ENCODE results near the gene CPN2. TPM values are rescaled to one million over a fixed set of nuclear protein-coding genes. Genes with fewer than 3 reads are reported as not detected.

CPN2 gene
- total and polyA plus RNA-seq, 2 of the 8 experiments (the other 6 are each of a cell fraction or from before 2014, with no cell fraction given) = 0.03 TPM; not detected in 1

DNA sequence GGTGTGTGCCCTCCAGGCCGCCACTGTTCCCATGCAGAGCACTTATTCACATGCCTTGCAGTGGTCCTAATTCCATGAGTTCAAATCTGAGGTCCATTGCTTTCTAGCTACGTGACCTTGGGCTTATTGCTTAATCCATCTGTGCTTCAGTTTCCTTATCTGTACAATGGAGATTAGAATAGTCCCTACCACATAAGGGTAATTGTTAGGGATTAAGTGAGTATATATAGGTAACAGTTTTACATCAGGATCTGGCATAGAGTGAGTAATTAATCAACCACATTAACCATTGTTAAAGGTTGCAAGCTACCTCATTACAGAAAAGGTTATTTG lies 7.6 kb downstream of the CPN2 start:
- Histone ChIP-seq H2BK120ac (replicated peaks; ENCODE audit: low read depth, low read length) (no peak overlapping the region), H2BK20ac (ENCODE audit: low read length) (no peak overlapping the region), H4K91ac (replicated peaks; ENCODE audit: insufficient read length, low read length) (no peak overlapping the region), H3K27me3 (replicated peaks in 1 of 4; ENCODE audit: control insufficient read depth in 3 of 4, extremely low read depth in 1 of 4, insufficient read depth in 3 of 4, low read length in 3 of 4) (peaks cover 0 to 20% (median 11%) of the 10 kb centered on the region in 4 experiments; a peak in 6 of 7 replicates), H4K5ac (ENCODE audit: insufficient read length, low read depth, low read length) (no peak overlapping the region), H2AFZ (ENCODE audit: low read length) (no peak overlapping the region), H2BK5ac (ENCODE audit: low read depth, low read length) (no peak overlapping the region), H3K36me3 (ENCODE audit: control insufficient read depth in 2 of 4, insufficient read depth in 4 of 4, low read length in 3 of 4) (no peaks in the 10 kb centered on the region), H3K9me3 (ENCODE audit: insufficient read depth in 2 of 2, low read depth in 1 of 2, low read length in 1 of 2) (no peaks in the 10 kb centered on the region), H2BK15ac (ENCODE audit: low read length) (no peak overlapping the region), H3K56ac (replicated peaks; ENCODE audit: insufficient read length, low read depth, low read length) (no peak overlapping the region), H3K23me2 (ENCODE audit: low read depth, low read length) (no peaks in the 10 kb centered on the region), H3K14ac (ENCODE audit: insufficient read length) (no peak overlapping the region), H3K23ac (ENCODE audit: insufficient read length) (no peak overlapping the region), H3K4me2 (ENCODE audit: insufficient read depth in 1 of 2, low read depth in 2 of 2, low read length in 2 of 2) (no peak overlapping the region), H3K18ac (ENCODE audit: extremely low read depth, low read length) (no peak overlapping the region), H2BK12ac (ENCODE audit: low read depth, low read length) (no peak overlapping the region), H3K4me3 (ENCODE audit: extremely low read depth in 1 of 4, insufficient read depth in 2 of 4, low read depth in 3 of 4, low read length in 4 of 4) (no peak overlapping the region), H3K79me1 (ENCODE audit: low read depth, low read length) (no peaks in the 10 kb centered on the region), H4K20me1 (replicated peaks in 1 of 2; ENCODE audit: control insufficient read depth in 1 of 2, insufficient read depth in 2 of 2, low read length in 2 of 2) (no peaks in the 10 kb centered on the region), H3K79me2 (ENCODE audit: control insufficient read depth in 1 of 2, insufficient read depth in 2 of 2, low read length in 2 of 2) (no peaks in the 10 kb centered on the region), H3K4ac (replicated peaks; ENCODE audit: insufficient read length, low read depth, low read length) (no peak overlapping the region), H3K9ac (replicated peaks in 1 of 4; ENCODE audit: extremely low read depth in 1 of 4, low read depth in 3 of 4, low read length in 3 of 4) (no peak overlapping the region), H4K8ac (ENCODE audit: extremely low read depth, insufficient read depth, low read length) (no peak overlapping the region), H3K4me1 (replicated peaks in 1 of 4; ENCODE audit: control insufficient read depth in 3 of 4, insufficient read depth in 4 of 4, low read length in 3 of 4) (peaks cover 4 to 22% (median 17%) of the 10 kb centered on the region in 4 experiments), H2AK5ac (ENCODE audit: low read depth, low read length) (no peak overlapping the region), H3K27ac (ENCODE audit: low read depth, low read length) (no peak overlapping the region)
- TF ChIP-seq, protein P1, sequence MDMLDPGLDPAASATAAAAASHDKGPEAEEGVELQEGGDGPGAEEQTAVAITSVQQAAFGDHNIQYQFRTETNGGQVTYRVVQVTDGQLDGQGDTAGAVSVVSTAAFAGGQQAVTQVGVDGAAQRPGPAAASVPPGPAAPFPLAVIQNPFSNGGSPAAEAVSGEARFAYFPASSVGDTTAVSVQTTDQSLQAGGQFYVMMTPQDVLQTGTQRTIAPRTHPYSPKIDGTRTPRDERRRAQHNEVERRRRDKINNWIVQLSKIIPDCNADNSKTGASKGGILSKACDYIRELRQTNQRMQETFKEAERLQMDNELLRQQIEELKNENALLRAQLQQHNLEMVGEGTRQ (IDR thresholded peaks at IDR 0.05; ENCODE audit: low read length) = no peak
- no peak for TF ChIP-seq BACH1 (IDR thresholded peaks at IDR 0.05; ENCODE audit: low read length)
- TF ChIP-seq RXRA (IDR thresholded peaks at IDR 0.05; ENCODE audit: insufficient read depth, low read depth, low read length) = no peak
- TF ChIP-seq SAP30 (IDR thresholded peaks at IDR 0.05; ENCODE audit: insufficient read depth, insufficient replicate concordance, low read length) = no peak
- TF ChIP-seq CEBPB (IDR thresholded peaks at IDR 0.05; ENCODE audit: low read depth, low read length) = no peak
- no peak for TF ChIP-seq TEAD4 (IDR thresholded peaks at IDR 0.05; ENCODE audit: low read depth, low read length)
- no peak for TF ChIP-seq ZNF274 (IDR thresholded peaks at IDR 0.05; ENCODE audit: borderline replicate concordance, extremely low read depth, low read length)
- TF ChIP-seq YY1 (IDR thresholded peaks at IDR 0.05; ENCODE audit: low read depth, low read length) = no peak
- no peak for TF ChIP-seq KDM1A (IDR thresholded peaks at IDR 0.05; ENCODE audit: borderline replicate concordance, low read length)
- FAIRE-seq = no peak
- CTCF ChIA-PET (ENCODE audit: partially characterized antibody) = interaction anchor here (0.6 to 15.8 kb wide), 29 partner anchors 9 to 742 kb away, joined by 3 to 344 read pairs (median 5); partner anchors contain the start of genes GP5 and LRRC15
- POLR2A ChIA-PET (ENCODE audit: partially characterized antibody) = interaction anchor here (1.5 kb wide), 1 partner anchor 58 kb away, joined by 3 read pairs; no protein-coding TSS in a partner anchor
- no peak for DNase-seq (ENCODE audit: low read depth in 1 of 2, low spot score in 2 of 2)
- 83% methylated on average over 2 of the region's 2 CpGs; no CpG with 5 or more reads in 1 of the 2 experiments for WGBS, 2 experiments (ENCODE audit: extremely low coverage in 1 of 2, insufficient coverage in 1 of 2, insufficient read length in 1 of 2, insufficient replicate concordance in 2 of 2, low coverage in 1 of 2, low lambda C conversion rate in 2 of 2, missing lambda C conversion rate in 1 of 2)

All from H1 (cell line).